K562 (cell line): ENCODE data around the gene GP1BB. TPM values are rescaled to one million over a fixed set of nuclear protein-coding genes. Genes with fewer than 3 reads are reported as not detected.

ENCODE experiments used
- ARID3B ChIP-seq: fragments of 250-450 bp; sonication (Bioruptor Pico); IDR thresholded peaks from 2 replicates; pipeline ENCODE4 v1.4.0; 2020; ENCODE audit warnings: borderline replicate concordance
- ERF ChIP-seq: fragments of 450-650 bp; formaldehyde crosslinking; IDR thresholded peaks from 2 replicates; pipeline ENCODE4 v1.4.0; 2020; ENCODE audit warnings: mild to moderate bottlenecking, mixed read lengths
- ESRRA ChIP-seq: fragments of 450-650 bp; IDR thresholded peaks from 2 replicates; pipeline ENCODE4 v1.6.1; 2014; ENCODE audit warnings: low read depth, mild to moderate bottlenecking, moderate library complexity, borderline replicate concordance
- ESRRB ChIP-seq: fragments of 250-450 bp; sonication (Bioruptor Pico); IDR thresholded peaks from 2 replicates; pipeline ENCODE4 v1.5.0; 2020; ENCODE audit warnings: mild to moderate bottlenecking, moderate library complexity, borderline replicate concordance
- ETV6 ChIP-seq, 3 experiments: fragments of 150-350 bp in 1 of 3; sonication (generic) in 1 of 3; formaldehyde crosslinking in 1 of 3; IDR thresholded peaks; 2 replicates each; pipeline versions ENCODE4 v1.6.1 to v1.8.0; 2014 to 2022; ENCODE audit warnings: borderline replicate concordance in 2 of 3, low read depth in 2 of 3, antibody characterized with exemption in 1 of 3, low read length in 1 of 3, mild to moderate bottlenecking in 1 of 3, missing genetic modification reagents in 1 of 3
- FOXM1 ChIP-seq, 2 experiments: fragments of 450-650 bp in 1 of 2; sonication (generic) in 1 of 2; formaldehyde crosslinking in 1 of 2; IDR thresholded peaks; 2 replicates each; pipeline versions ENCODE4 v1.6.1 to v1.9.0; 2017 to 2022; ENCODE audit warnings: low read depth in 2 of 2, mild to moderate bottlenecking in 2 of 2, missing genetic modification reagents in 1 of 2, moderate library complexity in 1 of 2
- HCFC1 ChIP-seq: IDR thresholded peaks from 2 replicates; pipeline ENCODE4 v1.6.1; 2012; ENCODE audit warnings: low read depth, low read length, improper control_type of control experiment
- HDAC6 ChIP-seq: IDR thresholded peaks from 2 replicates; pipeline ENCODE4 v1.6.1; 2012; ENCODE audit warnings: low read depth, mild to moderate bottlenecking, control low read depth, inconsistent platforms, low read length, moderate library complexity
- HEY1 ChIP-seq: fragments of 250-450 bp; sonication (Bioruptor Pico); IDR thresholded peaks from 2 replicates; pipeline ENCODE4 v1.5.0; 2020; ENCODE audit warnings: mild to moderate bottlenecking, moderate library complexity, borderline replicate concordance
- KDM1A ChIP-seq, 2 experiments: fragments of 450-650 bp; IDR thresholded peaks; 2 replicates each; pipeline ENCODE4 v1.6.1; 2016; ENCODE audit warnings: mild to moderate bottlenecking in 2 of 2
- L3MBTL2 ChIP-seq: fragments of 450-650 bp; IDR thresholded peaks from 2 replicates; pipeline ENCODE4 v1.6.1; 2016; ENCODE audit warnings: mild to moderate bottlenecking, moderate library complexity
- MEF2D ChIP-seq: conservative IDR thresholded peaks from 2 replicates; pipeline ENCODE4 v1.6.1; 2016; ENCODE audit warnings: low read depth, missing genetic modification characterization, missing compliant biosample characterization
- MYNN ChIP-seq, 2 experiments: sonication (generic); formaldehyde crosslinking in 1 of 2; IDR thresholded peaks; 2 replicates each; pipeline versions ENCODE4 v1.5.0 to v1.6.1; 2016 to 2020; ENCODE audit warnings: antibody characterized with exemption in 1 of 2, missing genetic modification reagents in 1 of 2
- NRF1 ChIP-seq, 2 experiments: fragments of 450-650 bp; IDR thresholded peaks in 1 of 2; conservative IDR thresholded peaks in 1 of 2; 2 replicates each; pipeline ENCODE4 v1.6.1; 2014; ENCODE audit warnings: mild to moderate bottlenecking in 2 of 2
- POLR2G ChIP-seq: fragments of 200-400 bp; formaldehyde crosslinking; IDR thresholded peaks from 2 replicates; pipeline ENCODE4 v1.6.1; 2017; ENCODE audit warnings: low read depth, mild to moderate bottlenecking, antibody characterized with exemption, low read length, moderate library complexity
- PTTG1 ChIP-seq: fragments of 450-650 bp; IDR thresholded peaks from 2 replicates; pipeline ENCODE4 v1.6.1; 2016; ENCODE audit warnings: low read depth, mild to moderate bottlenecking, missing genetic modification characterization, missing compliant biosample characterization
- RBBP5 ChIP-seq: fragments of 200-600 bp; sonication (generic); IDR thresholded peaks from 2 replicates; pipeline ENCODE4 v1.6.1; 2012; ENCODE audit warnings: borderline replicate concordance, mild to moderate bottlenecking, low read length, control low read depth, inconsistent platforms; ENCODE audit not compliant: insufficient read depth, poor library complexity, severe bottlenecking
- SIN3A ChIP-seq, 2 experiments: fragments of 150-350 bp in 1 of 2; IDR thresholded peaks; 2 replicates each; pipeline ENCODE4 v1.6.1; 2011 to 2016; ENCODE audit warnings: borderline replicate concordance in 2 of 2, low read depth in 2 of 2, low read length in 2 of 2, mild to moderate bottlenecking in 2 of 2, moderate library complexity in 2 of 2; ENCODE audit not compliant: control insufficient read depth in 1 of 2
- TAF7 ChIP-seq: fragments of 450-650 bp; IDR thresholded peaks from 2 replicates; pipeline ENCODE4 v1.6.1; 2016; ENCODE audit warnings: missing genetic modification characterization, missing compliant biosample characterization
- TBP ChIP-seq: optimal IDR thresholded peaks from 2 replicates; pipeline ENCODE3; 2011; ENCODE audit warnings: low read depth, low read length, improper control_type of control experiment
- TEAD4 ChIP-seq, 2 experiments: sonication (generic) in 1 of 2; formaldehyde crosslinking in 1 of 2; IDR thresholded peaks; 2 replicates each; pipeline versions ENCODE4 v1.6.1 to v1.8.0; 2012 to 2022; ENCODE audit warnings: borderline replicate concordance in 1 of 2, inconsistent platforms in 1 of 2, low read length in 1 of 2, mild to moderate bottlenecking in 1 of 2, missing genetic modification reagents in 1 of 2
- TRIM24 ChIP-seq, 2 experiments: fragments of 450-650 bp; IDR thresholded peaks; 2 replicates each; pipeline ENCODE4 v1.6.1; 2016
- polyA plus RNA-seq, 8 experiments: library from polyadenylated mRNA; depleted of rRNA in 4 of 8; stranded (reverse) in 5 of 8; unstranded in 3 of 8; fragments of >200 nt; fragmentation: Nextera tagmentation in 2 of 8; fragmentation: Illumina TruSeq in 1 of 8; extraction: Ambion mirVana in 2 of 8; extraction: Trizol in 1 of 8; gene quantifications; 2 replicates each; pipeline versions ENCODE4 v1.2.1 to v1.2.3, GENCODE V29; 2011 to 2014; ENCODE audit warnings: inconsistent platforms in 1 of 8, missing spikeins in 1 of 8
- total RNA-seq, 7 experiments: library from RNA; depleted of rRNA in 6 of 7; stranded (reverse); fragments of >200 nt in 6 of 7; fragmentation: Illumina TruSeq in 2 of 7; extraction: Trizol in 2 of 7; gene quantifications; 2 replicates each; pipeline versions ENCODE4 v1.2.1 to v1.2.3, GENCODE V29; 2011 to 2021; ENCODE audit warnings: low replicate concordance in 1 of 7
- TF ChIP-seq, protein P1 (sequence below), 2 experiments: fragments of 250-450 bp in 1 of 2; fragments of 450-650 bp in 1 of 2; sonication (Bioruptor Pico) in 1 of 2; IDR thresholded peaks; 2 replicates each; pipeline versions ENCODE4 v1.6.1 to v1.8.0; 2016 to 2021; ENCODE audit warnings: mild to moderate bottlenecking in 2 of 2, moderate library complexity in 2 of 2, missing compliant biosample characterization in 1 of 2, missing genetic modification characterization in 1 of 2

The GP1BB gene
- total and polyA plus RNA-seq, 9 of the 15 experiments (the other 6 are each of a cell fraction or from before 2014, with no cell fraction given) = 0.69 to 162 (median 2.8) TPM

GRCh38 chr22:19756288-19757128, 33.2 kb downstream of the GP1BB start (continued):
- peak in 1 of 2 experiments; percentile 53; a peak in 1 of 4 replicates for TF ChIP-seq SIN3A (IDR thresholded peaks at IDR 0.05; ENCODE audit: borderline replicate concordance in 2 of 2, control insufficient read depth in 1 of 2, low read depth in 2 of 2, low read length in 2 of 2)
- TF ChIP-seq KDM1A (IDR thresholded peaks at IDR 0.05) = no peak
- TF ChIP-seq, protein P1, sequence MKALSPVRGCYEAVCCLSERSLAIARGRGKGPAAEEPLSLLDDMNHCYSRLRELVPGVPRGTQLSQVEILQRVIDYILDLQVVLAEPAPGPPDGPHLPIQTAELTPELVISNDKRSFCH (CRISPR knock-in tag; IDR thresholded peaks at IDR 0.05) = no peak
- TF ChIP-seq, protein P1 (tag; IDR thresholded peaks at IDR 0.05) = peak; percentile 79; the same call in 1 of the 2 replicates
- TF ChIP-seq ESRRA = peak; percentile 81; the same call in 1 of the 2 replicates
- TF ChIP-seq MYNN (IDR thresholded peaks at IDR 0.05) = no peak; the same call in 1 of the 2 replicates
- peak; percentile 10; the same call in 1 of the 2 replicates for TF ChIP-seq MYNN (CRISPR knock-in tag; IDR thresholded peaks at IDR 0.05)
- no peak for TF ChIP-seq MEF2D (tag)
- TF ChIP-seq HCFC1 = peak; percentile 33; the same call in 1 of the 2 replicates
- peak; percentile 89 for TF ChIP-seq L3MBTL2
- TF ChIP-seq TAF7 (tag) = no peak
- no peak for TF ChIP-seq HEY1 (CRISPR knock-in tag)
- peak in 1 of 2 experiments; percentile 46; a peak in 1 of 4 replicates for TF ChIP-seq ETV6 (IDR thresholded peaks at IDR 0.05; ENCODE audit: borderline replicate concordance in 1 of 2, low read depth in 2 of 2, low read length in 1 of 2)
- no peak for TF ChIP-seq ETV6 (CRISPR knock-in tag; IDR thresholded peaks at IDR 0.05; ENCODE audit: borderline replicate concordance)
- TF ChIP-seq HDAC6 = 0 out of 2 replicates have a peak, but pooled peaks have one; percentile 33
- 0 out of 2 replicates have a peak, but pooled peaks have one; percentile 58 for TF ChIP-seq ARID3B
- TF ChIP-seq ERF (CRISPR knock-in tag) = peak; percentile 77; the same call in 1 of the 2 replicates
- TF ChIP-seq TBP = peak; percentile 5
- TF ChIP-seq RBBP5 = peak; percentile 91
- peak in 1 of 2 experiments; percentile 48; a peak in 1 of 4 replicates for TF ChIP-seq TRIM24 (IDR thresholded peaks at IDR 0.05)
- TF ChIP-seq FOXM1 (IDR thresholded peaks at IDR 0.05; ENCODE audit: low read depth) = no peak
- TF ChIP-seq FOXM1 (CRISPR knock-in tag; IDR thresholded peaks at IDR 0.05; ENCODE audit: low read depth) = no peak
- TF ChIP-seq TEAD4 (IDR thresholded peaks at IDR 0.05; ENCODE audit: low read length) = peak; percentile 12; the same call in 1 of the 2 replicates
- TF ChIP-seq TEAD4 (CRISPR knock-in tag; IDR thresholded peaks at IDR 0.05; ENCODE audit: borderline replicate concordance) = no peak
- TF ChIP-seq NRF1 (conservative IDR thresholded peaks at IDR 0.05 in 1 of 2, IDR thresholded peaks at IDR 0.05 in 1 of 2) = peak; percentile 64 to 67
- no peak for TF ChIP-seq ESRRB (CRISPR knock-in tag)
- peak; percentile 74 for TF ChIP-seq POLR2G
- TF ChIP-seq PTTG1 (tag) = no peak
